ENCODE data around the gene FRMPD2. TPM values are rescaled to one million over a fixed set of nuclear protein-coding genes. Genes with fewer than 3 reads are reported as not detected.
"Not testable (repeated sequence)": the region's sequence is repeated elsewhere in the genome, so short reads cannot be mapped to it uniquely, and the experiment has no call there.

Gene FRMPD2
- total RNA-seq, 1 experiment from 2014 or later, result not detected

GRCh38 chr10:48187126-48187525, 87.4 kb downstream of the FRMPD2 start:
- CTCF ChIA-PET, result no interaction called here

GRCh38 chr10:48186264-48186804, 88.2 kb downstream of the FRMPD2 start:
- H3K4me1 ChIP-seq (ENCODE audit: insufficient read depth, low read length, poor library complexity, severe bottlenecking); H3K9me3 ChIP-seq (ENCODE audit: low read depth, low read length, poor library complexity, severe bottlenecking); H3K27ac ChIP-seq (ENCODE audit: low read depth, low read length, poor library complexity, severe bottlenecking); POLR2A ChIA-PET (ENCODE audit: low non-redundant PET); DNase-seq (ENCODE audit: low spot score); H3K4me3 ChIP-seq (ENCODE audit: low read depth, low read length, poor library complexity, severe bottlenecking); H3K36me3 ChIP-seq (ENCODE audit: insufficient read depth, low read length, poor library complexity, severe bottlenecking); CTCF ChIA-PET; intact Hi-C loops (cut with micrococcal nuclease; ENCODE audit: unreplicated experiment); BruUV-seq (replicated peaks): not testable (repeated sequence)
- peaks cover 18% of the 10 kb centered on the region for H3K27me3 ChIP-seq (replicated peaks; ENCODE audit: insufficient read depth, low read depth, low read length, poor library complexity)

More at GRCh38 chr10:48187126-48187525, 87.4 kb downstream of the FRMPD2 start:
- TF ChIP-seq CTCF (conservative IDR thresholded peaks at IDR 0.05; ENCODE audit: low read depth, low read length), result no peak
- no peak for TF ChIP-seq EZH2 (IDR thresholded peaks at IDR 0.05; ENCODE audit: borderline replicate concordance, low read depth, low read length, poor library complexity, severe bottlenecking)
- Histone ChIP-seq H3K9me3 (ENCODE audit: low read depth, low read length, poor library complexity, severe bottlenecking) (no peaks in the 10 kb centered on the region), H3K27ac (ENCODE audit: low read depth, low read length, poor library complexity, severe bottlenecking) (no peak overlapping the region), H3K4me3 (ENCODE audit: low read depth, low read length, poor library complexity, severe bottlenecking) (no peak overlapping the region), H3K27me3 (replicated peaks; ENCODE audit: insufficient read depth, low read depth, low read length, poor library complexity) (peaks cover 18% of the 10 kb centered on the region), H3K36me3 (ENCODE audit: insufficient read depth, low read length, poor library complexity, severe bottlenecking) (no peaks in the 10 kb centered on the region), H3K4me1 (ENCODE audit: insufficient read depth, low read length, poor library complexity, severe bottlenecking) (no peaks in the 10 kb centered on the region)
- POLR2A ChIA-PET (ENCODE audit: low non-redundant PET), result no interaction called here
- BruUV-seq (replicated peaks), result no TSS peak
- no peak for DNase-seq (ENCODE audit: low spot score)
- intact Hi-C loops (cut with micrococcal nuclease; ENCODE audit: unreplicated experiment), result no loop called here

DNA sequence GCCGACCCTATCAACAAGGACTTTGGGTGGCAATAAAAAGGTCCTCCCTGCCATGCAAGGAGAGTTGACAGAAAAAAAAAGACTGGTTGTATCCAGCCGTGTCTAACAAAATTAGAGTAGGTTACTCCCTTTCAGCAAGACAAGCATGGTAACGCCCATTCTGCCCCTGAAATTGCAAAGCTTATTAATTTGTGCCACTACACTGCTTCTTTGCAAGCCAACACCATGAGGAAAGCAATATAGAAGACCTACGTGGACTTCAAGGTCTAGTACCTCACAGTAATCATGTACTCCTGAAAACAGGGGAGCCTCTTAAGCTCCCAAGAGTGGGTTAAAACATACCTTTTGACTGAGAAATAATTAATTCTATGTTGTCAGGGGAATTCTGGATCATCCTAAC, 90.3 kb downstream of the FRMPD2 start:
- Histone ChIP-seq H3K9me3 (ENCODE audit: low read depth, low read length, poor library complexity, severe bottlenecking) (no peaks in the 10 kb centered on the region), H3K36me3 (ENCODE audit: insufficient read depth, low read length, poor library complexity, severe bottlenecking) (no peaks in the 10 kb centered on the region), H3K27me3 (replicated peaks; ENCODE audit: insufficient read depth, low read depth, low read length, poor library complexity) (peaks cover 18% of the 10 kb centered on the region), H3K4me1 (ENCODE audit: insufficient read depth, low read length, poor library complexity, severe bottlenecking) (no peaks in the 10 kb centered on the region), H3K4me3 (ENCODE audit: low read depth, low read length, poor library complexity, severe bottlenecking) (no peak overlapping the region), H3K27ac (ENCODE audit: low read depth, low read length, poor library complexity, severe bottlenecking) (no peak overlapping the region)
- no peak for DNase-seq (ENCODE audit: low spot score)
- TF ChIP-seq CTCF (conservative IDR thresholded peaks at IDR 0.05; ENCODE audit: low read depth, low read length), result no peak
- CTCF ChIA-PET, result no interaction called here
- BruUV-seq (replicated peaks), result no TSS peak
- POLR2A ChIA-PET (ENCODE audit: low non-redundant PET), result no interaction called here
- intact Hi-C loops (cut with micrococcal nuclease; ENCODE audit: unreplicated experiment), result no loop called here

DNA sequence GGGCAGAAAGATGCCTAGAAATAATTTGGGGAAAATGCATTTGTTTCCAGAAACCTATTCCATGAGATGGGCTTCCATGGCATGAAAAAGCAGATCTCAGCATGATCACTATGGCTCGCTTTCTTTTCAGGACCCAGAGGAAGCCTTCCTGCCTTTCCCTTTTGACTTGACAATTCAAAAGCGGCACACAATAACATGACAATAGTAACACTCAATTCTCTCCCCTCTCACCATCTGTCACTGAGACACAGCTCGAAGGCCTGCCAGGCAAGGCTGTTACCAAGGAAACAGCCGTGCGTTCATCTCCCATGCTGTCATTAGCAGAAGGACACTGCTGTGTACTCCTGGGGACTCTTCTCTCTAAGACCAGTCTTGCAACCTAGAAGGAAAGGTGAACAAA, 101.8 kb downstream of the FRMPD2 start:
- DNase-seq (ENCODE audit: low spot score); H3K27me3 ChIP-seq (replicated peaks; ENCODE audit: insufficient read depth, low read depth, low read length, poor library complexity); BruUV-seq (replicated peaks); CTCF ChIA-PET; H3K4me3 ChIP-seq (ENCODE audit: low read depth, low read length, poor library complexity, severe bottlenecking); H3K27ac ChIP-seq (ENCODE audit: low read depth, low read length, poor library complexity, severe bottlenecking); POLR2A ChIA-PET (ENCODE audit: low non-redundant PET); H3K9me3 ChIP-seq (ENCODE audit: low read depth, low read length, poor library complexity, severe bottlenecking); H3K36me3 ChIP-seq (ENCODE audit: insufficient read depth, low read length, poor library complexity, severe bottlenecking); H3K4me1 ChIP-seq (ENCODE audit: insufficient read depth, low read length, poor library complexity, severe bottlenecking); intact Hi-C loops (cut with micrococcal nuclease; ENCODE audit: unreplicated experiment): not testable (repeated sequence)
